ENCODE measurements around the gene CKAP4. TPM values are rescaled to one million over a fixed set of nuclear protein-coding genes. Genes with fewer than 3 reads are reported as not detected.

CKAP4 gene
- total and polyA plus RNA-seq, 2 of the 13 experiments (the other 11 are each of a cell fraction or from before 2014, with no cell fraction given) = 39.2 to 70.2 TPM

- peak; percentile 97 for TF ChIP-seq TBL1XR1 (IDR thresholded peaks at IDR 0.05; ENCODE audit: borderline replicate concordance, low read length, partially characterized antibody)
Measured at GRCh38 chr12:106282457-106283097, 34.8 kb upstream of the CKAP4 start (continued).

GRCh38 chr12:106281804-106282203 lies 34.0 kb upstream of the CKAP4 start:
- H3K79me2 ChIP-seq (ENCODE audit: insufficient read depth, low read length) = no peaks in the 10 kb centered on the region
- H3K36me3 ChIP-seq (replicated peaks in 1 of 2; ENCODE audit: control insufficient read depth in 1 of 2, insufficient read depth in 2 of 2, low read length in 2 of 2) = no peaks in the 10 kb centered on the region
- in situ Hi-C loops (cut with HindIII; ENCODE audit: extremely low pct_ligation_motif_present, low pct_unique_long_range_greater_than_20kb) (loop anchor here (5.0 to 10.0 kb wide), 2 partner anchors 55 to 187 kb away; no protein-coding TSS in a partner anchor), intact Hi-C loops (cut with micrococcal nuclease; ENCODE audit: unreplicated experiment) (loop anchor here (1.0 to 2.0 kb wide), 3 partner anchors 31 to 63 kb away; no protein-coding TSS in a partner anchor)
- no peak overlapping the region for H2AFZ ChIP-seq (ENCODE audit: low read length)
- no TSS peak for BruUV-seq (replicated peaks)
- CTCF ChIA-PET (ENCODE audit: low intra/inter-chr PET ratio, low total read pairs) = interaction anchor here (1.2 to 4.5 kb wide), 3 partner anchors 55 to 64 kb away, joined by 3 to 40 read pairs (median 6); no protein-coding TSS in a partner anchor
- POLR2A ChIA-PET = interaction anchor here (0.9 to 1.9 kb wide), 9 partner anchors 10 to 143 kb away, joined by 3 to 17 read pairs (median 8); partner anchors contain the start of genes CKAP4, NUAK1 and POLR3B
- H3K27ac ChIP-seq (ENCODE audit: extremely low read length, insufficient read depth, low read length) = peak overlapping the region; percentile 77
- WGBS (ENCODE audit: low lambda C conversion rate) = 76% methylated on average over 4 of the region's 4 CpGs
- DNase-seq (ENCODE audit: low spot score) = no peak
- H3K9ac ChIP-seq (ENCODE audit: insufficient read depth, low read depth, low read length) = no peak overlapping the region
- no peaks in the 10 kb centered on the region for H3K9me3 ChIP-seq (ENCODE audit: low read length)
- no peak for ATAC-seq
- H3K4me2 ChIP-seq (ENCODE audit: low read depth, low read length) = peak overlapping the region; percentile 41
- TF ChIP-seq ZNF335 (CRISPR knock-in tag; IDR thresholded peaks at IDR 0.05) = no peak
- no peak for TF ChIP-seq ZSCAN22 (CRISPR knock-in tag; IDR thresholded peaks at IDR 0.05)
- peak; percentile 40; the same call in 1 of the 2 replicates for TF ChIP-seq ELF3 (CRISPR knock-in tag; IDR thresholded peaks at IDR 0.05)
- TF ChIP-seq ZNF136 (CRISPR knock-in tag; IDR thresholded peaks at IDR 0.05; ENCODE audit: low read depth) = no peak
- peak; percentile 53; the same call in 1 of the 2 replicates for TF ChIP-seq ZNF264 (CRISPR knock-in tag; IDR thresholded peaks at IDR 0.05)
- TF ChIP-seq RCOR2 (CRISPR knock-in tag; IDR thresholded peaks at IDR 0.05) = no peak
- TF ChIP-seq ZNF564 (CRISPR knock-in tag; IDR thresholded peaks at IDR 0.05) = peak; percentile 65; the same call in 1 of the 2 replicates
- no peak for TF ChIP-seq ZBTB3 (CRISPR knock-in tag; IDR thresholded peaks at IDR 0.05; ENCODE audit: borderline replicate concordance, low read depth)
- TF ChIP-seq BATF2 (CRISPR knock-in tag; IDR thresholded peaks at IDR 0.05) = no peak
- no peak for TF ChIP-seq ETS1 (CRISPR knock-in tag; IDR thresholded peaks at IDR 0.05)
- no peak for TF ChIP-seq ZC3H13 (CRISPR knock-in tag; IDR thresholded peaks at IDR 0.05)
- no peak for TF ChIP-seq ZBTB37 (CRISPR knock-in tag; IDR thresholded peaks at IDR 0.05)
- no peak for TF ChIP-seq ZFY (CRISPR knock-in tag; IDR thresholded peaks at IDR 0.05)
- TF ChIP-seq ZNF550 (CRISPR knock-in tag; IDR thresholded peaks at IDR 0.05; ENCODE audit: borderline replicate concordance) = no peak
- no peak for TF ChIP-seq HNF4A (CRISPR knock-in tag; IDR thresholded peaks at IDR 0.05)
- TF ChIP-seq POLR2G (IDR thresholded peaks at IDR 0.05; ENCODE audit: low read depth, low read length) = no peak
- no peak for TF ChIP-seq PLSCR1 (CRISPR knock-in tag; IDR thresholded peaks at IDR 0.05; ENCODE audit: borderline replicate concordance)
- H3K4me1 ChIP-seq (ENCODE audit: insufficient read depth, low read length) = peaks cover 79% of the 10 kb centered on the region
- no peaks in the 10 kb centered on the region for H4K20me1 ChIP-seq (ENCODE audit: insufficient read depth, low read length)
- peaks cover 0 to 23% of the 10 kb centered on the region in 2 experiments; a peak in 3 of 5 replicates for H3K27me3 ChIP-seq (ENCODE audit: control insufficient read depth in 1 of 2, insufficient read depth in 2 of 2, low read length in 2 of 2)
- FAIRE-seq = no peak
- H3K4me3 ChIP-seq (replicated peaks in 1 of 3; ENCODE audit: insufficient read depth in 1 of 3, low read depth in 2 of 3, low read length in 3 of 3) = no peak overlapping the region

Measured in HepG2 (cell line).